ENCODE measurements around the gene ELP5.

DNA sequence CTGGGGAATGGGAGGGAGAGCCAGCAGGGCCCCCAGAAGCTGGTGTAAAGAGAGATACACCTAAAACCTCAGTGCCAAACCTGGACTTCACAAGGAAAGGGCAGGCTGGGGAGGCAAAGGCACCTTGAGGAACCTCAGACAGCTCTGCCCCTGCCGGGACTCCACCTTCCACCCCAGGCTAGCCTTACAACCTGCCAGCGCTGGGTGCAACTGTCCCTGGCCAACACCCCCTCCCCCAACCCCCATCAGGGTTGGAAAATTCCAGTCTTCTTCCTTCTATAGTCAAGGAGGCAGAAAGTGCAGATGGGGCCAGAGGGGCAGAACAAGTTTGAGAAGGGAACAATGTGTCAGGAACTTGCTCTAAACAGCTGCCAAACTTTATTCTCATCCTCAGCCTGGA, 40.2 kb downstream of the ELP5 start:
- TF ChIP-seq, protein P1, sequence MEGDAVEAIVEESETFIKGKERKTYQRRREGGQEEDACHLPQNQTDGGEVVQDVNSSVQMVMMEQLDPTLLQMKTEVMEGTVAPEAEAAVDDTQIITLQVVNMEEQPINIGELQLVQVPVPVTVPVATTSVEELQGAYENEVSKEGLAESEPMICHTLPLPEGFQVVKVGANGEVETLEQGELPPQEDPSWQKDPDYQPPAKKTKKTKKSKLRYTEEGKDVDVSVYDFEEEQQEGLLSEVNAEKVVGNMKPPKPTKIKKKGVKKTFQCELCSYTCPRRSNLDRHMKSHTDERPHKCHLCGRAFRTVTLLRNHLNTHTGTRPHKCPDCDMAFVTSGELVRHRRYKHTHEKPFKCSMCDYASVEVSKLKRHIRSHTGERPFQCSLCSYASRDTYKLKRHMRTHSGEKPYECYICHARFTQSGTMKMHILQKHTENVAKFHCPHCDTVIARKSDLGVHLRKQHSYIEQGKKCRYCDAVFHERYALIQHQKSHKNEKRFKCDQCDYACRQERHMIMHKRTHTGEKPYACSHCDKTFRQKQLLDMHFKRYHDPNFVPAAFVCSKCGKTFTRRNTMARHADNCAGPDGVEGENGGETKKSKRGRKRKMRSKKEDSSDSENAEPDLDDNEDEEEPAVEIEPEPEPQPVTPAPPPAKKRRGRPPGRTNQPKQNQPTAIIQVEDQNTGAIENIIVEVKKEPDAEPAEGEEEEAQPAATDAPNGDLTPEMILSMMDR (IDR thresholded peaks at IDR 0.05; ENCODE audit: insufficient read depth, low read length): no peak
- TF ChIP-seq POLR2AphosphoS5 (IDR thresholded peaks at IDR 0.05; ENCODE audit: low read depth): no peak
